ENCODE results near the gene SLC52A1.
A peak's percentile ranks its signal among the peaks of the same experiment; 100 is the strongest.
"Not testable (repeated sequence)": the region's sequence is repeated elsewhere in the genome, so short reads cannot be mapped to it uniquely, and the experiment has no call there.

The SLC52A1 gene

DNA sequence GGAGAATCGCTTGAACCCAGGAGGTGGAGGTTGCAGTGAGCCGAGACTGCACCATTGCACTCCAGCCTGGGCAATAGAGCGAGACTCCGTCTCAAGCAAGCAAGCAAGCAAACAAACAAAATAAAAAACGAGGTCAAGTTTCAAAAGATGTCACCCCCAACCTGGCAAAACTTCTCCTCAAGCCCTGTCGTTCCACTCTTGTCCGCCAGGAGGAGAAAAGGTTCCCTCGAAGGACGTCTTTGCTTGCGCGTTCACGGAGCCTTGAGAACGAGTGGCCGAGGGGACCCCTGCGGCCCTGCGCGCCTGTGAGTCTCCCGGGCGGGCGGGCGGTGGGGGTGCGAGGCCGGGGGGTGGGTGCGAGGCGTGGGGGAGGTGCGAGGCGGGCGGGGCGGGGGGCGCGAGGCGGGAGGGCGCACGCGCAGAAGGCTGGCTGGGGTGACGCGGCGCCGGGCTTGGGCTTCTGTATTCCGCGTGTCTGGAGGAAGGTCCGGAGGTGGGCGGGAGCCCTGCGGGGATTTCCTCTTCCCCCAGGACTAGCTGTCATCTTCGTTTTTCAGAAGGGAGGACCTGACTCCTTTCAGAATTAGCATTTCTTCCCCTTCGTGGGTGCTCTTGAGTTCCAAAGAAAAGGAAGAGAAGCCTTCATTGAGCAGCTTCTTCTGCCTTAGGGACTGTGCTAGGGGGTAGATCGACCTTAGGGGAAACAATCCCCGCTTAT, 3.7 kb downstream of the SLC52A1 start:
- DNase-seq (ENCODE audit: low read depth): peak; percentile 62

DNA sequence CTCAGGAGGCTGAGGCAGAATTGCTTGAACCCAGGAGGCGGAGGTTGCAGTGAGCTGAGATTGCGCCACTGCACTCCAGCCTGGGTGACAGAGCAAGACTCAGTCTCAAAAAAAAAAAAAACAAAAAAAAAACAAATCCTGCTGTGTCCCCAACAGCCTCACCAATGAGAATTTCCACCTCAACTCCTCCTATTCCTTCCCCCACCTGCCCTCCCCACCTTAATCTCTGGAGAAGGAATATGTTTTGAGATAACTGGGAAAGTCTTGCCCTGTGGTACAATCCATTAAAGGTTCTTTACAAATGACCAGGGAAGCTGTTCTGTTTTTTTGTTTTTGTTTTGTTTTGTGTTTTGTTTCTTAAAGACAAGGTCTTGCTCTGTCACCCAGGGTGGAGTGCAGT, 5.1 kb downstream of the SLC52A1 start:
- not testable (repeated sequence) for DNase-seq (ENCODE audit: low read depth)

DNA sequence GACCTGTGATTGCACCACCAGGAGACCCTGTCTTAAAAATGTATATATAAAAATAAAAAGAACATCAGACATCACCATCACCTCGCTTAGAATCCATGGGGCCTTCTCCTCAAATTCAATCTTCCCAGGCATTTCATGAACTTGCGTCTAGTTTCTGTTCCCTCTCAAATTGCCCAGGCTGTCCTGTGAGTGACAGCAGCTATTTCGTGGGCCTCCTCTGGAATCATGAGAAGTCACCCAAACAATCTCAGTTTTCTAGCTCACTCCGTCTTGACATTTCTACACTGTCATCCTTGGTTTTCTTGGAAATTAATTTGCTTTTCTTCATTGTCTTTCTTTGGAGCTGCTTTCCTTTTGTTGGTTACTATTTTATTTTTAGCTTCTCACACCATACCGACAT, 7.3 kb downstream of the SLC52A1 start:
- no peak for DNase-seq (ENCODE audit: low read depth)

DNA sequence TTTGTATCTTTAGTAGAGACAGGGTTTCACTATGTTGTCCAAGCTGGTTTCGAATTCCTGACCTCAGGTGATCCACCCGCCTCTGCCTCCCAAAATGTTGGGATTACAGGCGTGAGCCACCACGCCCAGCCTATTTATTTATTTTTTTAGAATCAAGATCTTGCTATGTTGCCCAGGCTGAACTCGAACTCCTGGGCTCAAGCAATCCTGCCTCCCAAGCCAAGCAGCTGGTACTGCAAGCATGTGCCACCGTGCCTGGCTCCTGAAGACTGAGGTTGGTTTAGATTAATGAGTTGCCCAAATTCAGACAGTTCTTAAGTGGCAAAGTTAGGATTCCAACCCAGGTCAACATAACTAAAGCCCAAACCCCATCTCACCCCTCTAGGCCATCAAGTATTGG, 7.9 kb downstream of the SLC52A1 start:
- no peak for DNase-seq (ENCODE audit: low read depth)

DNA sequence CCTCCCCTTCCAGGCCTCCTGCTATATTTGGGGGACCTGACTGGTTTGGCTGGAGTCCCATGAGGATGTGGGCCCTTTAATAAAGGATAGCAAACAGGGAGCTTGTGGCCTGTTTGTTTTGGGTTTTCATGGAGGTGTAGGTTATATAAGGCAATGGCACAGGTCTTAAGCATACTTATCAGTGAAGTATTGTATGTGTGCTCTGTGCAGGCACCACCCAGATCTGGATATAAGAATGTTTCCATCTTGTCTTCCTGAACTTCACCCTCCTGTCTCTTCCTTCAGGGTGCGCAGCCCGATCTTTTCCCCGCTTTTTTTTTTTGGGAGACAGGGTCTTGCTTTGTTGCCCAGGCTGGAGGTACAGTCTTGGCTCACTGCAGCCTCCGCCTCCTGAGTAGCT, 10.6 kb downstream of the SLC52A1 start:
- no peak for DNase-seq (ENCODE audit: low read depth)

DNA sequence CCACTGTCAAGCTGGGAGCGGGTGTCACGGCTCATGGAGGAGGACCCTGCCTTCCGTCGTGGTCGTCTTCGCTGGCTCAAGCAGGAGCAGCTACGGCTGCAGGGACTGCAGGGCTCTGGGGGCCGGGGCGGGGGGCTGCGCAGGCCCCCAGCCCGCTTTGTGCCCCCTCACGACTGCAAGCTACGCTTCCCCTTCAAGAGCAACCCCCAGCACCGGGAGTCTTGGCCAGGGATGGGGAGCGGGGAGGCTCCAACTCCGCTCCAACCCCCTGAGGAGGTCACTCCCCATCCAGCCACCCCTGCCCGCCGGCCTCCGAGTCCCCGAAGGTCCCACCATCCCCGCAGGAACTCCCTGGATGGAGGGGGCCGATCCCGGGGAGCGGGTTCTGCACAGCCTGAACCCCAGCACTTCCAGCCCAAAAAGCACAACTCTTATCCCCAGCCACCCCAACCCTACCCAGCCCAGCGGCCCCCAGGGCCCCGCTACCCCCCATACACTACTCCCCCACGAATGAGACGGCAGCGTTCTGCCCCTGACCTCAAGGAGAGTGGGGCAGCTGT, 11.6 kb downstream of the SLC52A1 start:
- no peak for DNase-seq (ENCODE audit: low read depth)

DNA sequence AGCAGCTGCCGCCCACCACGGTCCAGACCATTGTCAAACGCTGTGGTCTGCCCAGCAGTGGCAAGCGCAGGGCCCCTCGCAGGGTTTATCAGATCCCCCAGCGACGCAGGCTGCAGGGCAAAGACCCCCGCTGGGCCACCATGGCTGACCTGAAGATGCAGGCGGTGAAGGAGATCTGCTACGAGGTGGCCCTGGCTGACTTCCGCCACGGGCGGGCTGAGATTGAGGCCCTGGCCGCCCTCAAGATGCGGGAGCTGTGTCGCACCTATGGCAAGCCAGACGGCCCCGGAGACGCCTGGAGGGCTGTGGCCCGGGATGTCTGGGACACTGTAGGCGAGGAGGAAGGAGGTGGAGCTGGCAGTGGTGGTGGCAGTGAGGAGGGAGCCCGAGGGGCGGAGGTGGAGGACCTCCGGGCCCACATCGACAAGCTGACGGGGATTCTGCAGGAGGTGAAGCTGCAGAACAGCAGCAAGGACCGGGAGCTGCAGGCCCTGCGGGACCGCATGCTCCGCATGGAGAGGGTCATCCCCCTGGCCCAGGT, 13.0 kb downstream of the SLC52A1 start:
- no peak for DNase-seq (ENCODE audit: low read depth)

DNA sequence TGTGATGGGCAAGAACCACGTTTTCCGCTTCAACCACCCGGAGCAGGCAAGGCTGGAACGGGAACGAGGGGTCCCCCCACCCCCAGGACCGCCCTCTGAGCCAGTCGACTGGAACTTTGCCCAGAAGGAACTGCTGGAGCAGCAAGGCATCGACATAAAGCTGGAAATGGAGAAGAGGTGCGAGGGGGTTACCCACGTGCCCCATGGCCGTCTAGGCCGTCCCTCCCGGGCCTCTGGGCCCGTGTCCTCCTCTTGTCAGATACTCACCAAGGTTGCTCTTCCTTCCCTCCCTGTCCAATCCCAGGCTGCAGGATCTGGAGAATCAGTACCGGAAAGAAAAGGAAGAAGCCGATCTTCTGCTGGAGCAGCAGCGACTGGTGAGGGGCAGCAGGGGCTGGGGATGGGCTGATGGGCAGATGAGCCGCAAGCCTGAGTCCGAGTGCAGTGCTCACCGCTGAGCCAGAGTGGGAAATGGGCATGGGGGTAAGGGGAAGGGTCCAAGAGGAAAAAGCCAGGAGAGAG, 14.7 kb downstream of the SLC52A1 start:
- DNase-seq (ENCODE audit: low read depth): no peak

DNA sequence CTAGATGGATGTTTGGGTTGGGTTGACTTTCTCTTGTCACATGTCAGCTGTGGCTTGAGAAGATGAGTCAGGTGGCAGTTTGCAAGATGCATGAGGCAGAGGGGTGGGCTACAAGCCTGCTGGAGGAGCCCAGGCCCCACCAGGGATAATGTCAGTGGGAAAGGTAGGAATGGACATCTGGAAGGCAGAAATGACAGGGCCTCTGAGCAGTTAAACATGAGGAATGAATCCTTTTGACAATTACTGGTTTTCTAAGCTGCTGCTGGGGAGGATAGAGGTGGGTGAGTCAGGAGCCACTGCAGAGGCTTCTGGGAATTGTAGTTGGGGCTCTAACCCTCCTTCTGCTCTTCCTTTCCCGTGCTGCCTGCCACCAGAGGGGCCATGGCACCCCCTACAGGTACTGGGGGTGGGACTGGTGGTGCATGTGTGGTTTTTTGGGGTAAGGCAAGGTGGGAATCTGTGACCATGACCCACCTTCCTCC, 15.7 kb downstream of the SLC52A1 start:
- no peak for DNase-seq (ENCODE audit: low read depth)

DNA sequence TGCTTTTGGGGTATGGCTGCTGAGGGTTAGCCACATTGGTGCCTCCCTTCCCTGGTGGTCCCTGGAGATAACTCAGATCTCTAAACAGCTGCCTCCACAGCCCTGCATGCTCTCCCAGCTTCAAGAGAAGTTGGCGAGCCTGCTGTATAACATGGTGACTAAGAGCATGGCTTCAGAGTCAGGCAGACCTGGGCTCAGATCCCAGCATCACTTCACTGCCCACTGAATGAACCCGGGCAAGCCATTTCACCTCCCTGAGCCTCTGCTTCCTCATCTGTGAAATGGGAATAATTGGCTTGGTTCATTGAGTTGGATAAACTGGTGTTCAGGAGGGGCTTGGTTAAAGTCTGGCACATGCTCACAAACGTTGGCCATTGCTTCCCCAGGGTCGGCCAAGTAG, 20.9 kb downstream of the SLC52A1 start:
- no peak for DNase-seq (ENCODE audit: low read depth)

DNA sequence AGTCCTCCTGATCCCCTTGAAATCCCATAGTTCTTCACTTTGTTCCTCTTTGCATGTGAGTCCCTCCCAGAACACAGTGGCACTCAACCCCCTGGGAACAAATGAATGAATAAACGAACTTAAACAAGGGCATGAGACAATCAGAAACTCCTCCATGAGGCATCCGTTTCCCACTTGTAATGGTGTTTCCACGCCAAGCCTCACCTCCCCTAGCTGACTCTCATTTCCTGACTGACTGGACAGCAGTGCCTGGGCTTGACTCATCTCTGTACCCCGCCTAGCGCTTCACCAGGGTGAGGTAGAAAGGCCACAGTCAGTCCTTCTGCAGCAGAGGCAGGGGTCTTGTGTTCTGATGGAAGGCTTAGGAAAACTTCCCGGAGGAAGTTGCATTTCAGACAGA, 23.3 kb downstream of the SLC52A1 start:
- no peak for DNase-seq (ENCODE audit: low read depth)

DNA sequence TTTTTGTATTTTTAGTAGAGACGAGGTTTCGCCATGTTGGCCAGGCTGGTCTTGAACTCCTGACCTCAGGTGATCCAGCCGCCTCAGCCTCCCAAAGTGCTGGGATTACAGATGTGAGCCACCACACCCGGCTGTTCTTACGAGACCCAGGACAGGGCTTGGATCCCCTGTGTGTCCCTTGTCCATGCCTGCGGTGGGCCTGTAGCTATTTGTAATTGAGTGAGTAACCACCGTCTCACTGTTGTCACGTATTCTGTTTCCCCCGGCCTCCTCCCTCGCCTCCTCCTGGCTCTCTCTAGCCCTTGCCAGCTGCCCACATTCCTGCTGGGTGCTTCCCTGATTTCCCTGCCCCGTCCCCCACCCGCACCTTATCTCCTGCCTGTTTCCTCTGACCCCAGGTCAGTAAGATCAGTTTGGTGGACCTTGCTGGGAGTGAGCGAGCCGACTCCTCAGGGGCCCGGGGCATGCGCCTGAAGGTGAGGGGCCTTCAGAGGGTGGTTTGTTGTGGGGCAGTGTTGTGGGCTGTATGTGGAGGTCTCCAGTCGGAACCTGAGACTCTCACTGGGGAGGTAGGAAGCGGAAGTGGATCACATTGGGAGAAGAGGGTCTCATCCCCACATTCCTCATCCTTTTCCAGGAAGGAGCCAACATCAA, 31.9 kb downstream of the SLC52A1 start:
- no peak for DNase-seq (ENCODE audit: low read depth)

DNA sequence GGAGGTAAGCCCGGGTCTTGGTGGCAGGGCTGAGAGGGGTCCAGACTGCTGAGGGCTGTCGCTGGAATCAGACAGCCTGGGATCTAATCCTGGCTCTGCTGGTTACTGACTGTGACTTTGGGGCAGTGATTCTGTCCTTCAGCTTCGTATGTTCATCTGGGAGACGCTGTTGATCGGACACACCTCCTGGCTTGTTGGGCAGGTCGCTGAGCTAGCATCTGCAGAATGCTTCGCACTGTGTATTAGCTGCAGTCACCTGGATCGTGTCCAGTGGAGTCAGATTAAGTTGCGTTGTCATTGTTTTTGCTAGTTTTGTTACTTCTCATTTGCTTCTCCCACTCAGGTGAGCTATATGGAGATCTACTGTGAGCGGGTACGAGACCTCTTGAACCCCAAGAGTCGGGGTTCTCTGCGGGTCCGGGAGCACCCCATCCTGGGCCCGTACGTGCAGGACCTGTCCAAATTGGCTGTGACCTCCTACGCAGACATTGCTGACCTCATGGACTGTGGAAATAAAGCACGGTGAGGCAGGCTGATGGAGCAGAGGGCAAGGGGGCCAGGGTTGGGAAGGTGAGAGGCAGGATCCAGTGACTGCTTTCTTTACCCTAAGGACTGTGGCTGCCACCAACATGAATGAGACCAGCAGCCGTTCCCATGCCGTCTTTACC, 33.0 kb downstream of the SLC52A1 start:
- DNase-seq (ENCODE audit: low read depth): no peak

DNA sequence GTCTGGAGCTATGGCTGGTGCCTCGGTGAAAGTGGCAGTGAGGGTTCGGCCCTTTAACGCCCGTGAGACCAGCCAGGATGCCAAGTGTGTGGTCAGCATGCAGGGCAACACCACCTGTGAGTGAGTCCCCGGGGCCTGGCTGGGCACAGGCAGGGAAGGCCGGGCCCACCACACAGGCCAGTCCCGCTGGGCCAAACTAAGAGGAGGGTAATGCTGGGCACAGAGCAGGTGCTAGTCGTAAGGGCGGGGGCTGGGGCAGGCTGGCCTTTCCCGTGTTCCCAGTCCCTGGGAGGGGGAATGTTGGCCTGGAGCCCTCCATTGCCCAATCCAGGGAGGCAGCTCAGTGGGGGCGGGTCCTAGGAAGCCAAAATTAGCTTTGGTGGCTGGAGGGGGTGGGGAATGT, 35.0 kb downstream of the SLC52A1 start:
- DNase-seq (ENCODE audit: low read depth): no peak

DNA sequence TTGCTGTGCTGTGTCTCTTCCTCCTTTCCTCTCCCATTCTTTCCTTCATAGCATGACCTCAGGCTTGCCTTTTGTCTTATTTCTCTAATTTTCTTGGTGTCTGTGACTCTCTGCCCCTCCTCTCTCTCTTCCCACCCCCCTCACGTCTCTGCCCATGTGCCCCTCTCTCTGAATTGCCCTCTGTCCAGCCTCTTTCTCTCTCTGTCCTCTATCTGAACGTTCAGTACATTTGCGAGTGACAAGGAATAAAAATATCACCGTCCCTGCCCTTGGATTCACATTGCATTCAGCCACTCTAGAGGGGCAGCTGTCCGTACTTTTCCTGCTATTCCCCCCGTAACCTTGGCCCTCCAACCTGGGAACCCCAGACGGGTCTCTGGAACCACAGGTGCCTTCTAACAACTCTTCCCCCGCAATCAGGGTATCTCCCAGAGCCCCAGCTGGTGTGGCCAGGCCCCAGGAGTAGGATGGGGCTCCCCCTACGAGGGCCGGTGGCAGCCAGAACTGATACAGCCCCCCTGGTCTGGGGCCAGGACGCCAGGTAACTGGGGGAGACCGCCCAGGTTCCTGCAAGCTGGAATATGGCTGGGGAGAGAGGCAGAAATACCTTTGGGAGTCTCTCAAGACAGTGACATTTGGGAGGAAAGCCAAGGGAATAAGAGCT, 35.7 kb downstream of the SLC52A1 start:
- DNase-seq (ENCODE audit: low read depth): no peak

DNA sequence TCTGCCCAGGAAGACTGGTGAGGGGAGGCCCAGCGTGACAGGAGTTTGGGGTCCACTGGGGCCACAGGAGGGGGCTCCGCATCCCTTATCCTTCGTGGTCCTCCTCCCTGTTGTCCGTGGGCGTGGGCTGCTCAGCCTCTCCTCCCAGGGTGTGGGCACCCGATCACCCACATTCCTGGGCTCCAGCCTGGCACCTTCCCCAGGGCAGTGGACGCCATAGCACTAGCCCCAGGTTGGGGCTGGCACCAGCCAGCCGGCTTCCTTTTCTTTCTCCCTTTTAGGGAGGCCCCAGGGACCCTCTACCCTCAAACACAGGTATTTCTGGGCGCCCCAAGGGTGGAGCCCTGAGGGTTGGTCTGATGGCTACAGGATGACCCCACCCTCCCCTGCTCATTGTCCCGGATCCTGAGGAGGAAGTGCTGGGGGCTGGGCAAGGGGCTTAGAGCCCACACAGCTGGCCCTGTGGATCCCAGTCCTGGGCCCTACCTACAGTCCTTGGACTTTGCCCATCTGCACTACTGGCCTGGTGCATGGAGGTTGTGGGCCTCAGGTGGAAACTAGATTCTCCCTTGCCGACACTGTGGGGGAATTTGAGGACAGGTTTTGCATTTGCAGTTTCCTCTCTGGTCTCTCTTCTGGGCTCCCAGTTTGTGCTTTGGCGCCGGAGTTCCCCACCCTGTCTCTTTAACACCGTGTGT, 36.3 kb downstream of the SLC52A1 start:
- no peak for DNase-seq (ENCODE audit: low read depth)

DNA sequence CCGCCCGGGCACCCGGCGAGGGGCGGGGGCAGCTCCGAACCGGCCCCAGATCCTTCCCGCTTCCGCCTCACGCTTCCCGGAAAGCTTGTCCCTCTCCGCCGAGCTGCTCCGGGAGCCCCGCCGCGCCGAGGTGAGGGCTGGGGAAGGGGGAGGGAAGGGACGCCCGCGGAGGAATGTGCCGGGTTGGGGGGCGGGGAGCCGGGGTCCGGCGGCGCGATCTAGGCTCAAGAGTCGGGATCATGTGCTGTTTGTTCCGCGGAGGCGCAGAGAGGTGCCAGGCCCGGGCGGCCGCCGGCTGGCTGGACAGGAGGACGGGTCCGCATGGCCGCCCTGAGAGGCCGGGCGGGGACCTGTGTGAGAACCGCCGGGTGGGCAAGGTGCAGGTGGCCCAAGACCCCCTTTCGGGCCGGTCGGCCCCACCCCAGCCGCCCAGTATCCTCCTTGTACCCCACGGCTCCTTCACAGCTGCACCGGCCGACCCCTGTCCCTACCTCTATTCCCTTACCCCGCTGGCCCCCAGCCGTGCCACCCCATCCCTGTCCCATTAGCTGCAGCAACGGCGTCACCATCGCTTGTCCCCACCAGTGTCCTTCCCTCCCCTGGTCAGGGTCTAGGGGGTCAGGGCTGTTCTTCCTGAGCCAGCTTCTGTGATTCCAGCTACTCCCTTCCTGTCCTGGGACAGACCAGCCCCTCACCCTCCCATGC, 37.0 kb downstream of the SLC52A1 start:
- DNase-seq (ENCODE audit: low read depth): no peak

DNA sequence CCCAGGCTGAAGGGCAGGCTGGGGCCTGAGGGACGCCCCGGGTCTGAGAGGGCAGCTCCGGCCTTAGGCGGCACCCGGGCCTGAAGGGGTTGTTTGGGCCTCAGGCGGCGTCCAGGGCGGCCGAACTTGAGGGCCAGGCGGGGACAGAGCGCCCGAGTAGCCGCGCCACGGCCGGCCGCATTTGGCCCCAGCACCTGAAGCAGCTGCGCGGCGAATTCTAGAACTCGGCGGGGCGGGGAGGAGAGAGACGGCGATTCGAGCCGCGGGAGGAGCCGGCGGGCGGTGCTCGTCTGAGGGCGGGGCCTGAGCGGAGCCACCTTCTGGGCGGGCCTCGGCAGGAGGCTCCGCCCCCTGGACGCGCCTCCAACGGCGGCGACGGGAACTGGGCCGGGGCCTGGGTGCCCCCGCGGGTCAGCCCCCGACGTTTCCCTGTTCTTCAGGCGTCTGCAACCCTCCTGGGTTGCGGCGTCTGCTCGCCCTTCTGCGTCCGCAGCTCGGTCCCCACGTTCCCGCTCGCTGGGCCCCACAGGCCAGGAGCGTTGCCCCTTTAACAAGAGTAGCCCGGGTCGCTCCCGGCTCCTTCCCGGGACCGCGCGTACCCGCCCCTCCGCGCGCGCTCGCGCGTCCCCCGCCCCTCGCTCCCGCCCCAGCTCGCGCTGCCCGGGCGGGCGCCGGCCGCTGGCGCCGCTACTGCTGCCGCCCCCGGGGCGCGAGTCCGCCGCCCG, 37.8 kb downstream of the SLC52A1 start, which contains the start of the genes INCA1 and KIF1C:
Gene INCA1, minus strand, starts transcription at position 221 of the 725 bp plus-strand sequence. CDS start 3,085 bp downstream, outside the sequence.
Gene KIF1C, plus strand, starts transcription at position 649 of the 725 bp plus-strand sequence. CDS start 2,297 bp downstream, outside the sequence.
- DNase-seq (ENCODE audit: low read depth): peak; percentile 79

DNA sequence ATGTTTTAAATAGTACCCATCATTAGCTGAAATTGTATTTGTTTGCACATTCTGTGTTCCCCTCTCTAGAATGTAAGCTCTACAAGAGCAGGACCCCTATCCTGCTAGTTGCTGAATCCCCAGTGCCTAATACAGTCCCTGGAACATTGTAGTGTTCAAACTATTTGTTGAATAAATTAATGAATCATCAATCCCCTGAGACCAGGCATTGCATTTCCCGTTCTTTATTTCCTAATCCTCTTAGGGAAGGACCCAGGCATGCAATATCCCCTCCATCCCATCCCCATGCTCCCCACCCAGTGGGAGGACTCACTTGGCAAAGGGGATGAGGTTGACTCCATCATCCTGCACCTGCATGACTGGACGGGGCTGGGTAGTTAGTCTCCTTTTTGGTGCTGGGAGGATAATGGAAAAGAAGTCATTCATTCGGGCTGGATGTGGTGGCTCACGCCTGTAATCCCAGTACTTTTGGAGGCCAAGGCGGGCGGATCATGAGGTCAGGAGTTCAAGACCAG, 41.1 kb downstream of the SLC52A1 start:
- no peak for DNase-seq (ENCODE audit: low read depth)
